GM12801 (cell line): ENCODE measurements around the gene MEA1.

Experiments
- TF ChIP-seq, protein P1 (sequence below): IDR thresholded peaks from one replicate; pipeline ENCODE4 v1.5.1; 2011; ENCODE audit warnings: control low read depth; ENCODE audit not compliant: insufficient read length; ENCODE audit errors: extremely low read depth

Gene MEA1

DNA sequence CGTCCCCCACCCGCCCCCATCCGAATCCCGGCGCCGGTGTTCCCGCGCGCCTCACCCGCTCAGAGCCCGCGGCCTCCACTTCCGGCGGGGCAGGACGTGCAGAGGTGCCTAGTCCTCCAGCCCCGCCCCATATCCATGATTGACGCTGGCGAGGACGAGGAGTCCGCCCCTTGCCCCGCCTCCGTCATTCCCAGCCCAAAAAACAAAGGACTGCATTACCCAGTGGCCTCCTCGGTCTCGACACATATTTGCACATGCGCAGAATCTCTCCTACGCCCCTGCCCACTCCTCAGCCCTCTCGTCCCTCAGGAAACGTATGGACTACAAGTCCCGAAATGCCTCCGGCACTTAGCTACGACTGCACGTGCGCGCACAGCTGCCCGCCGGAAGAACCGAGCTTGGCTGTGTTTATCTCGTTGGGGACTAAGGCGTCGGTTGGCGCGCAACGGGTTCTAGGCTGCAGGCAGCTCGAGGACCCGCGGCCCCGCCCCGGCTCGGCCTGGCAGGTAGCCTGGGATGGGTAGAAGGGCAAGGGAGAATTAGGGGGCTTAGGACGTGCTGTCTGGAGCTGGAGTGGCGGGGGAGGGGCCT, at the start of gene MEA1, which contains the start of gene KLHDC3:
TSS of gene MEA1 (minus strand) at position 104 of the 591 bp plus-strand sequence. CDS start 133 bp downstream, outside the sequence.
TSS of gene KLHDC3 (plus strand) at position 407 of the 591 bp plus-strand sequence. CDS start 2,944 bp downstream, outside the sequence.
- TF ChIP-seq, protein P1, sequence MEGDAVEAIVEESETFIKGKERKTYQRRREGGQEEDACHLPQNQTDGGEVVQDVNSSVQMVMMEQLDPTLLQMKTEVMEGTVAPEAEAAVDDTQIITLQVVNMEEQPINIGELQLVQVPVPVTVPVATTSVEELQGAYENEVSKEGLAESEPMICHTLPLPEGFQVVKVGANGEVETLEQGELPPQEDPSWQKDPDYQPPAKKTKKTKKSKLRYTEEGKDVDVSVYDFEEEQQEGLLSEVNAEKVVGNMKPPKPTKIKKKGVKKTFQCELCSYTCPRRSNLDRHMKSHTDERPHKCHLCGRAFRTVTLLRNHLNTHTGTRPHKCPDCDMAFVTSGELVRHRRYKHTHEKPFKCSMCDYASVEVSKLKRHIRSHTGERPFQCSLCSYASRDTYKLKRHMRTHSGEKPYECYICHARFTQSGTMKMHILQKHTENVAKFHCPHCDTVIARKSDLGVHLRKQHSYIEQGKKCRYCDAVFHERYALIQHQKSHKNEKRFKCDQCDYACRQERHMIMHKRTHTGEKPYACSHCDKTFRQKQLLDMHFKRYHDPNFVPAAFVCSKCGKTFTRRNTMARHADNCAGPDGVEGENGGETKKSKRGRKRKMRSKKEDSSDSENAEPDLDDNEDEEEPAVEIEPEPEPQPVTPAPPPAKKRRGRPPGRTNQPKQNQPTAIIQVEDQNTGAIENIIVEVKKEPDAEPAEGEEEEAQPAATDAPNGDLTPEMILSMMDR, result no peak

DNA sequence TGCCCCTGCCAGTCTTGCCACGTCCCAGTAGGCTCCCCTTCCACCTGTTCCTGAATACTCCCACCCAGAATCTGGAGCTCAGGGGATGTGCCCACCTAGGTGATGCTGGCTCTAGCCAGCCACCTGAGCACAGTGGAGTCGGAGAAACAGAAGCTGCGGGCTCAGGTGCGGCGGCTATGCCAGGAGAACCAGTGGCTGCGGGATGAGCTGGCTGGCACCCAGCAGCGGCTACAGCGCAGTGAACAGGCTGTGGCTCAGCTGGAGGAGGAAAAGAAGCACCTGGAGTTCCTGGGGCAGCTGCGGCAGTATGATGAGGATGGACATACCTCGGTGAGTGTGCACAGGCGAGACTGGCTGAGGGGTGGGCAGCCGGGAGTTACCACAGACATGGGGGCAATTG, 49.1 kb upstream of the MEA1 start:
- TF ChIP-seq, protein P1, result no peak

DNA sequence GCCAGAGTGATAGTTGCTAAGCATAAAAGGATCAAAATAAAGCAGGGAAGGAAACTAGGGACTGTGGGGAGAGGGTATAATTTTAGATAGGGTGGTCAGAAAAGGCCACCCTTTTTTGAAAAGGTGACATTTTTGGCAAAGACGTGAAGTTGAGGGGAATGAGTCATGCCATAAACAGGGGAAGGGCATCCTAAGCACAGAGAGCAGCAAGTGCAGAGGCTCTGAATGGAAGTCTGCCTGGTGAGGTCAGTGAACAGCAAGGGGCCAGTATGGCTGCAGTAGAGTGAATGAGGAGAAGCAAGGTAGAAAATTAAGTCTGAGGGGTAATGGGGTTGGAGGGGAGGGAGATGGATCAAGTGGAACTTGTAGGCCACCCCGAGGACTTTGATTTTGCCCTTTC, 48.1 kb upstream of the MEA1 start:
- TF ChIP-seq, protein P1, result no peak

DNA sequence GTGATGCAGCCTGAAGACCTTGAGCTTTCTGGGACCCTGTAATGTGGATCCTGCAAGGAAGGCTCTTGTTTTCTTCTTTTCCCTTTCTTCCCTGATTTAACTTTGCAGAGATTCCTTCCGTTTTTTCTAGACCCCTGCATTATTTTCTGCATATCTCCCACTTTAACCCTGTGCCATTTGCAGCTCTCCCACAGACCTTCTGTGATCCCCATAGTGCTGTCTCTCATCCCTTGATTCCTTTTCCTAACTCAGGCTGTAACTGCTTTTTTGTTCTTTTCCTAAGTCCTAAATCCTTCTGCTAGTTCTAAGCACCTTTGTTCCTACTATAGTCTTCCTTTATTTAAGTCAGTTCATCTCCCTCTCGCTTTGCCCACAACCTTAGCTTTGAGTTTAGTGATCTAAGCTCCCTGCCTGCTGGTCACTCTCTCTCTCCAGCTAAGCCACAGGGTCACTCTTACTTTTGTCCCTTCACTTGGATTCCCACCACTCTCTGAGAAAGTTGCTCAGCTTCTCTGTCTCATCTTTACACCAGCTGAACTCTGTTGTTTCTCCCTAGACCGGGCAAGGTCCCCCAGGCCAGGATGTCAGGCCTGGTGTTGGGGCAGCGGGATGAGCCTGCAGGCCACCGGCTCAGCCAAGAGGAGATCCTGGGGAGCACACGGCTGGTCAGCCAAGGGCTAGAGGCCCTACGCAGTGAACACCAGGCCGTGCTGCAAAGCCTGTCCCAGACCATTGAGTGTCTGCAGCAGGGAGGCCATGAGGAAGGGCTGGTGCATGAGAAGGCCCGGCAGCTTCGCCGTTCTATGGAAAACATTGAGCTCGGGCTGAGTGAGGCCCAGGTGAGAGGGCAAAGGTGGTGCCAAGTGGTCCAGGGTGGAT, 47.2 kb upstream of the MEA1 start:
- TF ChIP-seq, protein P1, result no peak

DNA sequence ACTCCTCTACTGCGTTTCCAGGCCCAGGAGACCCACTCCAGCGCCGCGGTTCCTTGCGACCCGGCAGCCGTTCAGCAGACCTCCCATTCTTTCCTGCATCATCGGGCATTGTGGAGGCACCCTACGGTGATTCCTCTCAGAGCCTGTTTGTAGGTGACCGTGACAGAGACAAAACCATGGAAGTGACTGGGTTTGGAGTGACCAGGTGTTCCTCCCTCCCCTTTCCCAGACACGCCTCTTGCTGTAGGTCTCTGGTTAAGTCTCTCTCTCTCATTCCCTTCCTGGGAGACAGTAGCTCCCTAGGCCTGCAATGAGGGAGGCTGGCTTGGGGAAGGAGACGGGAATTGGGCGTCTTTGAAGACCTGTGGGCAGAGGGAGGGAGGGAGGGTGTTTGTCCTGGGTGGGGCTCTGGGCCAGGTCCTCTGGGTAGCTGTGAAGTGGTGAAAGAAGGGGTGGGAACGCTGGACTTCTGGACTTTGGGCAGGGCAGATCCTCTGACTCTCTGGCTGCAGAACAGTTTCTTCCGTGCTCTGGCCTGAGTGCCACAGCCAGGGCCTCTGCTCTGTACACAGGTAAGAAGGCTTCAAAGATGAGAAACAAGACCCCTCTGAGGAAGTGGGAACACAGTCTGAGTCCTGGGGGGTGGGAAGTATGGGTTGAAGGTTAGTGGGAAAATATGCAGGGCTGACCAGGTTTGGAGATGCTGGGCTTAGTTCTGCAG, 46.4 kb upstream of the MEA1 start:
- TF ChIP-seq, protein P1, result no peak

DNA sequence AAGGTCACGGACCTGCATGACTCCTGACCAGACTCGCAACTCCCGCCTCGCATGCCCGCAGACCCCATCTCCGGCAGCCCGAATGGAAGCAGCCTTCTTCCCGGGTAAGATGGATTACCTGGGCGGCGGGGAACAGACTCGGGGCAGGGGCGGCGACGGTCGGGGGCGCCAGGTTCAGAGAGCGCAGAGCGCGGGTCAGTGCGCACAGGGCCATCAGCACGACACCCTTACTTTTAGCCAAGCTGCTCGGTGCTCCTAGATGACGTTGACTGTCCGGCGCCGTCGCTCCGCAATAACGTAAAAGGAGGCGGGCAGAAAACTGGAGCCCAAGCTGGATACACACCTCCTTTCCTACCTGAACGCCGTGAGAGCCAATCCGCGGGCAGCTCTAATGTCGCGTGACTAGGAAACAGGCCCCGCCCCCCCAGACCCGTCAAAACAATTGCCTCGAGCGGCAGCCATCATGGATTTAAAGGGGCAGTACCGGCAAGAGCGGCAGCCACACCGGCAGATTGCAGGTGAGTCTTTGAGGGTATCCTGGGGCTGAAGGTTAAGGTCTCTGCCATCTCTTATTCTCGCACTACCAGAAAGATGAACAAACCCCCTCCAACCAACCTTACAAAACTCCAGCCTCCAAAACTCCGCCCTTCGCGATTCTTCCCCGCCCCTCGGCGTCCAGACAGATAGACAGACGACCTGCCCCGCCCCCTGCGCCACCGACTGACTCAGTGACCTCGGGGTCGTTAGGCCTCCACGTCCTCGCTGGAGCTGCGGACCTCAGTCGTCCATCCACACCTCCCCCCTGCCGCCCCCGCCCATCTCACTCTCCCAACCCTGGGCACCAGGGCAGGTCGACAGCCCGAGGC, 45.7 kb upstream of the MEA1 start, which contains the start of the genes KLC4 and MRPL2:
TSS of gene KLC4 (plus strand) at position 464 of the 866 bp plus-strand sequence. CDS start 1,705 bp downstream, outside the sequence.
TSS of gene MRPL2 (minus strand) at position 267 of the 866 bp plus-strand sequence. CDS start at position 214, 53 bp downstream.
- TF ChIP-seq, protein P1, result no peak
